Testis (tissue), 3 donors: Measurements from ENCODE around the gene CREB3L2. TPM values are rescaled to one million over a fixed set of nuclear protein-coding genes. Genes with fewer than 3 reads are reported as not detected.

Experiments used
- DNase-seq: peaks from one replicate; pipeline ENCODE4 v3.0.0-alpha.2; 2019
- H3K27ac ChIP-seq, 2 donors: fragments of 200-600 bp; sonication (generic); one replicate each; pipeline ENCODE4 v1.5.1; 2019
- H3K27me3 ChIP-seq: fragments of 200-600 bp; sonication (generic); one replicate; pipeline ENCODE4 v1.5.1; 2019
- H3K36me3 ChIP-seq: fragments of 200-600 bp; sonication (generic); one replicate; pipeline ENCODE4 v1.5.1; 2017; ENCODE audit warnings: low read depth; ENCODE audit errors: missing control alignments
- H3K4me1 ChIP-seq: fragments of 200-600 bp; sonication (generic); one replicate; pipeline ENCODE4 v1.5.1; 2019
- H3K4me3 ChIP-seq, 2 donors: fragments of 200-600 bp; sonication (generic); one replicate each; pipeline ENCODE4 v1.5.1; 2017 to 2019
- H3K9me3 ChIP-seq: fragments of 200-600 bp; sonication (generic); one replicate; pipeline ENCODE4 v1.5.1; 2017
- CTCF ChIP-seq, 3 experiments: fragments of 450-650 bp in 2 of 3; fragments of 200-600 bp in 1 of 3; sonication (generic) in 1 of 3; IDR thresholded peaks; one replicate each; pipeline ENCODE4 v1.5.1; 2016 to 2019; ENCODE audit warnings: antibody characterized with exemption in 3 of 3, mild to moderate bottlenecking in 2 of 3, moderate library complexity in 1 of 3
- POLR2A ChIP-seq: fragments of 450-650 bp; IDR thresholded peaks from one replicate; pipeline ENCODE4 v1.6.1; 2017; ENCODE audit warnings: antibody characterized with exemption, mild to moderate bottlenecking, moderate library complexity
- WGBS, 2 donors: methylation state at CpG; one replicate each; pipeline ENCODE4 v1.1.5; 2018; 5-methylcytosine and 5-hydroxymethylcytosine counted together
- intact Hi-C: fragments of 100-400 bp; cut with DNase I; formaldehyde crosslinking; loops from one replicate; pipeline ENCODE4 v1.15.1; 2023; ENCODE audit warnings: low total_unique reads
- polyA plus RNA-seq: library from polyadenylated mRNA; stranded (reverse); fragments of 350-450 nt; fragmentation: Illumina TruSeq; extraction: RNeasy Lipid Tissue Mini Kit (QIAGEN cat#74804); gene quantifications from one replicate; pipeline ENCODE4 v1.2.3, GENCODE V29; 2014; ENCODE audit warnings: low read depth, low replicate concordance; ENCODE audit not compliant: insufficient read depth
- total RNA-seq, 2 donors: library from RNA; depleted of rRNA; stranded (reverse); fragments of >200 nt; gene quantifications; one replicate each; pipeline ENCODE4 v1.2.3, GENCODE V29; 2016

Gene CREB3L2
- total and polyA plus RNA-seq, 3 donors from 2014 or later = 22.0 to 23.9 (median 23.4) TPM

GRCh38 chr7:137999496-138000080, 2.3 kb downstream of the CREB3L2 start:
- Histone ChIP-seq H3K27me3 (no peaks in the 10 kb centered on the region), H3K9me3 (no peaks in the 10 kb centered on the region), H3K4me3 (peak overlapping the region; percentile 82 to 96), H3K36me3 (no peaks in the 10 kb centered on the region), H3K4me1 (peaks cover 21% of the 10 kb centered on the region), H3K27ac (peak overlapping the region; percentile 27 to 94)
- no peak for DNase-seq
- intact Hi-C loops = loop anchor here (10.0 kb wide), 1 partner anchor 345 kb away; no protein-coding TSS in a partner anchor
- TF ChIP-seq CTCF (IDR thresholded peaks at IDR 0.05) = no peak
- no peak for TF ChIP-seq POLR2A
- 25 to 32% methylated on average over 4 of the region's 4 CpGs for WGBS, 2 donors

- Histone ChIP-seq H3K27me3 (no peaks in the 10 kb centered on the region), H3K4me3 (no peak overlapping the region), H3K36me3 (no peaks in the 10 kb centered on the region), H3K9me3 (no peaks in the 10 kb centered on the region), H3K4me1 (peaks cover 21% of the 10 kb centered on the region), H3K27ac (peak overlapping the region in 1 of 2 donors; percentile 94)
- no peak for TF ChIP-seq POLR2A
- TF ChIP-seq CTCF (IDR thresholded peaks at IDR 0.05) = no peak
- 0% methylated on average over 1 of the region's 1 CpG for WGBS, 2 donors
- intact Hi-C loops = no loop called here
- no peak for DNase-seq
Observed at GRCh38 chr7:137998250-137998649, 3.6 kb downstream of the CREB3L2 start.

GRCh38 chr7:137996871-137997270, 5.0 kb downstream of the CREB3L2 start:
- WGBS, 2 donors = 43 to 50% methylated on average over 3 of the region's 3 CpGs
- peak overlapping the region in 1 of 2 donors; percentile 62 for H3K27ac ChIP-seq
- H3K4me1 ChIP-seq = peaks cover 34% of the 10 kb centered on the region
- intact Hi-C loops = no loop called here
- no peak for TF ChIP-seq CTCF (IDR thresholded peaks at IDR 0.05)
- no peak for TF ChIP-seq POLR2A
- no peaks in the 10 kb centered on the region for H3K9me3 ChIP-seq
- DNase-seq = no peak
- no peaks in the 10 kb centered on the region for H3K36me3 ChIP-seq
- H3K27me3 ChIP-seq = no peaks in the 10 kb centered on the region
- no peak overlapping the region for H3K4me3 ChIP-seq

- Histone ChIP-seq H3K4me1 (peaks cover 35% of the 10 kb centered on the region), H3K9me3 (no peaks in the 10 kb centered on the region), H3K27me3 (no peaks in the 10 kb centered on the region), H3K36me3 (no peaks in the 10 kb centered on the region), H3K4me3 (no peak overlapping the region), H3K27ac (peak overlapping the region in 1 of 2 donors; percentile 62)
- WGBS, 2 donors = 50 to 55% methylated on average over 6 of the region's 6 CpGs
- TF ChIP-seq POLR2A (no peak), CTCF (IDR thresholded peaks at IDR 0.05) (no peak)
- no peak for DNase-seq
- intact Hi-C loops = no loop called here
Observed at GRCh38 chr7:137996386-137996851, 5.5 kb downstream of the CREB3L2 start.

GRCh38 chr7:137994216-137994615, 7.7 kb downstream of the CREB3L2 start:
- WGBS, 2 donors = 79 to 82% methylated on average over 4 of the region's 4 CpGs
- intact Hi-C loops = no loop called here
- H3K4me3 ChIP-seq = no peak overlapping the region
- no peak for DNase-seq
- H3K36me3 ChIP-seq = no peaks in the 10 kb centered on the region
- H3K27me3 ChIP-seq = no peaks in the 10 kb centered on the region
- peak overlapping the region; percentile 19 to 76 for H3K27ac ChIP-seq
- H3K4me1 ChIP-seq = peaks cover 40% of the 10 kb centered on the region
- H3K9me3 ChIP-seq = no peaks in the 10 kb centered on the region
- TF ChIP-seq POLR2A (no peak), CTCF (IDR thresholded peaks at IDR 0.05) (no peak)
